Prostate gland (tissue), 2 donors: ENCODE results near the gene GATAD2B.

ENCODE experiments used
- CTCF ChIP-seq, 4 experiments: fragments of 200-600 bp in 2 of 4; fragments of 450-650 bp in 2 of 4; sonication (generic) in 2 of 4; IDR thresholded peaks; 1 replicate in 3 of 4; 2 replicates in 1 of 4; pipeline ENCODE4 v1.5.1; 2016 to 2019; ENCODE audit warnings: antibody characterized with exemption in 4 of 4, mild to moderate bottlenecking in 2 of 4, moderate library complexity in 2 of 4
- POLR2A ChIP-seq: fragments of 450-650 bp; IDR thresholded peaks from one replicate; pipeline ENCODE4 v1.6.1; 2016; ENCODE audit warnings: antibody characterized with exemption, mild to moderate bottlenecking
- POLR2AphosphoS5 ChIP-seq: sonication (generic); formaldehyde crosslinking; IDR thresholded peaks from one replicate; pipeline ENCODE4 v1.6.1; 2017; ENCODE audit warnings: antibody characterized with exemption

GRCh38 chr1:153832293-153832692 is 90.5 kb downstream of the GATAD2B start:
- TF ChIP-seq CTCF (IDR thresholded peaks at IDR 0.05) (no peak), POLR2A (no peak), POLR2AphosphoS5 (no peak)
